ENCODE results near the gene CHN1.

Gene CHN1

DNA sequence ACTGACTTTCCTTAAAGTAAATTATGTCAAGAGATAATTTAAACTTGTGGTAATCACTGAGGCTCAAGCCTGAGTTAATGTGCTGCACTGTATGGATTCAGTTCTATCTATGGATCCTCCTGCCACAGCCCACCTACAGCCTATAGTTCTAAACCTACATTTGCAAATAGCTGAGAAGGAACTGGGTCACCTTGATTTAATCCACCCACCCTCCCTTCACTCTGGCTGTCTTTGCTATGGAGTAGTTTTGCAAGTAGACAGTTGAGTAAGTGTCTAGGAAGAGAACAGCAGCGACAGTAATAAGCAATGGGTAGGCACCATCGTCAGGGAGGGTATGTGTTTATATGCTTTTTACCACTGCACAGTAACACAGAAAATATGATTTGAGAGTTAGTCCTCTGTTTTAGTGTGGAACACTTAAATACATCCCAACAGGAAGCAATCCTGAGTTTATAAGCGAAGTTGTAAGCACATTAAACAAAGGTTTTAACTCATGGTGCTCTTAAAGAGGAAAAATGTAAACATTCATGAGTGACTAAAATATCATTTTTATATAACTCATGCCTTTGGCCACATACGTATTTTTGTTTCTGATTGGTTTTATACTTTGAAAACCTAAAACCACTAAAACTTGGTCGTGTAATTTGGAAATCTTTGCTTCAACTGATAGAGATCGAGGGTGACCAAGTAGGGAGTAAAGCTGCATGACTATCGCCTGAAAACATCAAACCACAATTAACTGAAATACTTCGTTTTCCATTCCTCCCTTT, 204.6 kb downstream of the CHN1 start:
- FAIRE-seq: no peak
- TF ChIP-seq TAF1 (IDR thresholded peaks at IDR 0.05; ENCODE audit: borderline replicate concordance, low read depth, low read length) (no peak), POLR2A (IDR thresholded peaks at IDR 0.05; ENCODE audit: low read depth, low read length) (no peak), POLR2AphosphoS5 (IDR thresholded peaks at IDR 0.05; ENCODE audit: low read depth, low read length) (no peak)

DNA sequence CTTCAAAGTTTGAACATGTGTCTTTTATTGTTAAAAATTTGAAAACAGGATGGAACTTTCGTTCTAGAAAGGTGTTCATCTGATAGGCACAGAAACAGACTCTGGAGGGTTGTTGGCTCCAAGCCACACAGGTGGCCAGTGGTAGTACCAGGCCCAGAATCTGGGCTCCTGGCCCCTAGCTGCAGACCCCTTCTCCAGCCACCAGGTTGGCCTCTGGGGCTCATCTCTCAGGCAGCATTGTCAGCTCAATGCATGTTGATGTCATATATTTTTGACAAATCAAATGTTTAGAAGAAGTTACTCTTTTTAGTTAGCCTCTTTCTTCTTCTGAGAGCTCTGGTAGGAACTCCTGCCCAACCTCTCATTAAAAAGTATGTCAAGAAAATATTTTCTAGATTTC, 206.4 kb downstream of the CHN1 start:
- DNase-seq (ENCODE audit: insufficient read length): no peak
- no peak for FAIRE-seq
- TF ChIP-seq POLR2A (IDR thresholded peaks at IDR 0.05; ENCODE audit: low read depth, low read length) (no peak), TAF1 (IDR thresholded peaks at IDR 0.05; ENCODE audit: borderline replicate concordance, low read depth, low read length) (no peak), POLR2AphosphoS5 (IDR thresholded peaks at IDR 0.05; ENCODE audit: low read depth, low read length) (no peak)

More for the DNA sequence above, 204.6 kb downstream of the CHN1 start:
- no peak for DNase-seq (ENCODE audit: insufficient read length)

DNA sequence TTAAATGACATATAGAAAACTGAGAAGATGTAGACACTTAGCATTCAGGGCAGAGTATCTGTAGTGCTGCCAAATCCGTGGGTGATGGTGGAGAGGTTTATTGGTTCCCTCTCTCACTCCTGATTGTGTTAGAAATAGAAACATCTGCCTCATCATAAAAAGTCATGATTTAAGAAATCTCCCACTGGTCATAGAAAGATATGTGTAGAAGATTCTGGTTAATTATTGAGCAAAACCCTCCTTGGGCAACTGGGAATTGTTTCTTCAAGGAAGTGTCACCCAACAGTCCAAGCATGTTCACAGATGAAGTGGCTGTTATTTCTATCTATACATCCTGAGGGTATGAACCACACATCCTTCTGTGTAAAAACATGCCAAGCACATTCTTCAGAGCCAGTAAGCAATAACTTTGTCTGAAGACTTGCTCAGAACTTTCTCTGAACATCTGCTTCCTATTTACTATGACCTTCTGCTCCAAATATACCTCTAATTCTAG, 207.4 kb downstream of the CHN1 start:
- FAIRE-seq: no peak
- no peak for TF ChIP-seq POLR2A (IDR thresholded peaks at IDR 0.05; ENCODE audit: low read depth, low read length)
- no peak for TF ChIP-seq TAF1 (IDR thresholded peaks at IDR 0.05; ENCODE audit: borderline replicate concordance, low read depth, low read length)
- no peak for TF ChIP-seq POLR2AphosphoS5 (IDR thresholded peaks at IDR 0.05; ENCODE audit: low read depth, low read length)
- DNase-seq (ENCODE audit: insufficient read length): no peak

DNA sequence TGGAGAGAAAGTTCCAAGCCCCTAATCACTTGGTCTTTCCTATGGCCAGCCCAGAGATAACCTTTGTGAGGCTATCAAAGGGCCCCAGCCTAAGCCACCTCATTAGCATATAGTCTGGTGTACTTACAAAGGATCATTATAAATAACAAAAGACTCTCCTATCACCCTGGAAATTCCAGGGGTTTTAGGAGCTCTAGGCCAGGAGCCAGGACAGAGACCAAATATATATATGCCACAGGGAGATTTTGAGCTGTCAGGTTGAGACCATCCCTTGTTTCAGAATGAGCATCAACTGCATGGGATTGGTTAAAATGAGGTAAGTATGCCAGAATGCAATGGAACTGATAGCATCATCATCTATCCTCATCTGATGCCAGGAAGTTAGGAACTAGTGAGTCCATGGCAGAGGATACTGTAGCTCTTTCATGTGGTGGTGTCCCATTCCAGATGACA, 208.8 kb downstream of the CHN1 start:
- DNase-seq (ENCODE audit: insufficient read length) (no peak), FAIRE-seq (no peak)
- TF ChIP-seq POLR2A (IDR thresholded peaks at IDR 0.05; ENCODE audit: low read depth, low read length): no peak
- no peak for TF ChIP-seq POLR2AphosphoS5 (IDR thresholded peaks at IDR 0.05; ENCODE audit: low read depth, low read length)
- TF ChIP-seq TAF1 (IDR thresholded peaks at IDR 0.05; ENCODE audit: borderline replicate concordance, low read depth, low read length): no peak

DNA sequence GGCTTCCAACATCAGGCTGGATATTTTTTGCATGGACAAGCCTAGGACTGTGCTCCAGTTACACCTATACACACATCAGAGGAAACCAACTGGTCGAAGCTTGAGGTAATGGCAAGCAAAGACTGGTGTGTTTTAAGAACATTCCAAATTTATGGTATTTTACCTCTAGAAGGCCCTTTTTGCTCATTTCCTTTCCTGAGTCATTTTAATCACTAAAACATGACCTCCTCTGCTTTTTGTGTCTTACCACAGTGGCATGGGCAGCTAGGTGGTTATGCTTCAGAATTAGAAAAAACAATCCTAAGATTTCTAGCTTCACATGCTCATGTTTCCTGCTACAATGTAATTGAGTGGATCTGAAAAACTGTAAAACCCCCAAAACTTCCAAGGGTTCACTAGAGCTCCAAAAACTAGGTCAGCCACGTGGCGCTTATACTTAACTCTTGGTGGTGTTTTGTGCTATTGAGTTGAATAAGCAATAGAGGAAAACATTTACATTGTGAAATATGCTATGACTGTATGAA, 210.3 kb downstream of the CHN1 start:
- TF ChIP-seq TAF1 (IDR thresholded peaks at IDR 0.05; ENCODE audit: borderline replicate concordance, low read depth, low read length): no peak
- TF ChIP-seq POLR2A (IDR thresholded peaks at IDR 0.05; ENCODE audit: low read depth, low read length): no peak
- no peak for TF ChIP-seq POLR2AphosphoS5 (IDR thresholded peaks at IDR 0.05; ENCODE audit: low read depth, low read length)
- FAIRE-seq: no peak
- no peak for DNase-seq (ENCODE audit: insufficient read length)

DNA sequence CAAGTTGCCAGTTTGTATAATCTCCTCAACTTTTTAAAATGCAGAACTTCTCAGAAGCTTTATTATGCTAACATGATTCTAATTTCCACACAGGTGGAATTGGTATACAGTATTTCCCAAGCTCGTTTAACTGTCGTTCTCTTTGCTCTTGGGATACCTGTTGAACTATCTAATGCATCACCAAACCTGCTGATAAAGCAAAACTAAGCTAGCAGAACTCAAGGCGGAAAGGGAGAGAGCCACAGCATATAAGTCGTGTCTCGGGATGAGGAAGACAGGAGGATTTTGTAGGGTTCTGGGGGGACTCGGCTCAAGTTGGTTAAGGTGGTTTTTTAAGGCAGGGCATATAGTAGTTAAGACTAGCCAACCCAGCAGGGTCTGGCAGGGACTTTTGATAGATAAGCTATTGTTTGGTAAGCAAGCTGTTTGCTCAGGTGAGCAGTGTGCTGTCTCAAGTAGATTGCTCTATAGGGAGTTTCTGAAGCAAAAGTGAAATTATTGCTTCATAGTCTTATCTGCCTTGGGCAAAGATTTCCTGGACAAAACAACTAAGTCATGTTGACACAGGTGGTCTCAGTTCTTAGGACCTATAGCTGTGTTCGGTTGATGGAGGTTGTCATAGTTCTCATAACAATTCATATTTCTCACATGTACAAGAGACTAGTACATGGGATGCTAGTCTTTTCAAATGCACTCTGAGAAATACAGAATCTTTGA, 212.7 kb downstream of the CHN1 start:
- TF ChIP-seq TAF1 (IDR thresholded peaks at IDR 0.05; ENCODE audit: borderline replicate concordance, low read depth, low read length): no peak
- no peak for TF ChIP-seq POLR2A (IDR thresholded peaks at IDR 0.05; ENCODE audit: low read depth, low read length)
- no peak for TF ChIP-seq POLR2AphosphoS5 (IDR thresholded peaks at IDR 0.05; ENCODE audit: low read depth, low read length)
- DNase-seq (ENCODE audit: insufficient read length) (no peak), FAIRE-seq (no peak)

DNA sequence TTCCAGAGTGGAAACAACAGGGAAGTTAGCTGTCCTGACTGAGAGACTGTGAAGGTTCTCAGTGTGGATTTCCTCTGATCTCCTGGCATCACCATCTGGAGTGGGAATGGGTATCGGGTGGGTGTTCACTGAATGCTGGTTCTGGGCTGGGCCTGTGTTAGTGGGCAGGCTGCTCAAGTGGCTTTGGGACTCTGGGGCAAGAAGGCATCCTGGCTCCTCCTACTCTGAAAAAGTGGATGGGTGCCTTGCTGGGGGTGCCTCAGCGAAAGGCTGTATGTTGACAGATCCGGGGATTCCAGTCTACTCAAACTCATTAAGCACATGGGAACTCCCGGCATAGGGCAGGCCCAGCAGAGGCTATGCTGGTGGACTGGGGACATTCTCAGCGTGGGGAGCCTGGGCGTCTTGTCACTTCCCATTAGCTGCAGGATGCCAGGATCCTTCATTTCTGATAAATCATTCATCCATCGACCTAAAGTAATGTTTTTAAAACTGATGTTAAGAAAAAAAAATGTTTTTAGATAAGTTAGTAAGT, 213.4 kb downstream of the CHN1 start:
- no peak for DNase-seq (ENCODE audit: insufficient read length)
- FAIRE-seq: no peak
- no peak for TF ChIP-seq POLR2AphosphoS5 (IDR thresholded peaks at IDR 0.05; ENCODE audit: low read depth, low read length)
- no peak for TF ChIP-seq POLR2A (IDR thresholded peaks at IDR 0.05; ENCODE audit: low read depth, low read length)
- no peak for TF ChIP-seq TAF1 (IDR thresholded peaks at IDR 0.05; ENCODE audit: borderline replicate concordance, low read depth, low read length)

DNA sequence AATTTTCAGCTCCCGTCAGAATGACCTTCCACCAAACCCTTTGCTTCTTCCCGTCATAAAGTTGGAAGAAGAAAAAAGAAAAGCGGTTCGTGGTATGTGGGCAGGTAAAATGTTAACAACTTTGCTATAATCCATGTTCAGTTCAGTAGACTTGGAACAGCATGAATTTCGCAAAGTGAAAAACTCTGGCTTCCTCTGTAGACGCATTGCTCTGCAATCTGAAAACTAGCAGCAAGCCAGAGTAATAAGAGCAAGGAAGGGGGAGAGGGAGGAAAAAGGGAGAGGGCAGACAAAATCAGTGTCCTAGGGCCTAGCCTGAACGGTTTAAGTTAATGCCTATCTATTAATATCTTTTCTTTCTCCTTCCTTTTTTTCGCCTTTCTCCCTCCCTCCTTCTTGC, 214.2 kb downstream of the CHN1 start:
- DNase-seq (ENCODE audit: insufficient read length): no peak
- no peak for TF ChIP-seq POLR2A (IDR thresholded peaks at IDR 0.05; ENCODE audit: low read depth, low read length)
- no peak for TF ChIP-seq POLR2AphosphoS5 (IDR thresholded peaks at IDR 0.05; ENCODE audit: low read depth, low read length)
- no peak for TF ChIP-seq TAF1 (IDR thresholded peaks at IDR 0.05; ENCODE audit: borderline replicate concordance, low read depth, low read length)
- no peak for FAIRE-seq

DNA sequence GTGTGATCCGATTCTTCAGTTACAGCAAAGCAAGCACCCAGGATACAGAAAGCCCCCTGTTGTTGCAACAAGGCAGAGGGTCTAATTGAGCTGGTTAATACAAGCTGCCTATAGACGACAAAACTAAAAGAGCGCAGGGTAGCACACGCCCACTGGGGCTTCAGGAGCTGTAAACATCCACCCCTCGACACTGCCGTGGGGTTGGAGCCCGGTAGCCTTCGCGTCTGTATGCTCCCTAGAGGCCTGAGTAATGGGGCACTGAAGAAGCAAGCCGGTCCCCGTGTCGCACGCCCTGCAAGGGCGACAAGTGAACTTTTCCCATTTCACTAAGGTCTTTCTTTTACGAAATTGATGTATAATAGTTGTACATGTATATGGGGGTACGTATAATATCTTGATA, 216.2 kb downstream of the CHN1 start:
- no peak for DNase-seq (ENCODE audit: insufficient read length)
- no peak for FAIRE-seq
- TF ChIP-seq POLR2AphosphoS5 (IDR thresholded peaks at IDR 0.05; ENCODE audit: low read depth, low read length): no peak
- no peak for TF ChIP-seq POLR2A (IDR thresholded peaks at IDR 0.05; ENCODE audit: low read depth, low read length)
- no peak for TF ChIP-seq TAF1 (IDR thresholded peaks at IDR 0.05; ENCODE audit: borderline replicate concordance, low read depth, low read length)

DNA sequence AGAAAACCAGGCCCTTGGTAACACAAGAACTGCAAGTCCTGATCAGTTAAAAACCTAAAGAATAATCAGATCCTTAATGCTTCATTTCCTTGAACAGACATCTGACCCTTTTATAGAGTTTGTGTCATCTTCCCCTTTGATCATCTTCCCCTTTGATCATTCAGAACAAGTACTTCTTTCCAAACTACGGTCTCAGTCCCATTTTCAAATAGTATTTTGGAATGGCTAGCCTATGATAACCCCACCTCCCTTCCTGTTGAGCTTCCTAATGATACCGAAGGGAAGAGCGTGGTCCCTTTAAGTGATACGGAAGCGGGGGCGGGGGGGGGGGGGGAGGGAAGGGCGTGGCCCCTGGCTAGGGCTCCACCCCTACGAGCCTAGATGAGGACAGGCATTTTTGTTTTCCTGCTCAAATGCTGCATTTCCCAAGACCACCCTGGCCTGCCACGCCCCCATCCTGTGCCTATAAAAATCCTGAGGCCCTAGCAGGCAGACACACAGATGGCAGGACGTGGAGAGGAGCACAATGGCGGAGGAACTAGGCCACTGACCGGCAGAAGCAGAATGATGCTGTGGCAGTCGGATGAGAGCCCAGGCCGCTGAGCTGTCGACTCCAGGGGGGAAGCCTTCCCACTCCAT, 216.8 kb downstream of the CHN1 start:
- no peak for FAIRE-seq
- DNase-seq (ENCODE audit: insufficient read length): no peak
- no peak for TF ChIP-seq POLR2AphosphoS5 (IDR thresholded peaks at IDR 0.05; ENCODE audit: low read depth, low read length)
- no peak for TF ChIP-seq TAF1 (IDR thresholded peaks at IDR 0.05; ENCODE audit: borderline replicate concordance, low read depth, low read length)
- TF ChIP-seq POLR2A (IDR thresholded peaks at IDR 0.05; ENCODE audit: low read depth, low read length): no peak
